ENCODE measurements around the gene MRPL17.
"Not testable (repeated sequence)": the region's sequence is repeated elsewhere in the genome, so short reads cannot be mapped to it uniquely, and the experiment has no call there.

DNA sequence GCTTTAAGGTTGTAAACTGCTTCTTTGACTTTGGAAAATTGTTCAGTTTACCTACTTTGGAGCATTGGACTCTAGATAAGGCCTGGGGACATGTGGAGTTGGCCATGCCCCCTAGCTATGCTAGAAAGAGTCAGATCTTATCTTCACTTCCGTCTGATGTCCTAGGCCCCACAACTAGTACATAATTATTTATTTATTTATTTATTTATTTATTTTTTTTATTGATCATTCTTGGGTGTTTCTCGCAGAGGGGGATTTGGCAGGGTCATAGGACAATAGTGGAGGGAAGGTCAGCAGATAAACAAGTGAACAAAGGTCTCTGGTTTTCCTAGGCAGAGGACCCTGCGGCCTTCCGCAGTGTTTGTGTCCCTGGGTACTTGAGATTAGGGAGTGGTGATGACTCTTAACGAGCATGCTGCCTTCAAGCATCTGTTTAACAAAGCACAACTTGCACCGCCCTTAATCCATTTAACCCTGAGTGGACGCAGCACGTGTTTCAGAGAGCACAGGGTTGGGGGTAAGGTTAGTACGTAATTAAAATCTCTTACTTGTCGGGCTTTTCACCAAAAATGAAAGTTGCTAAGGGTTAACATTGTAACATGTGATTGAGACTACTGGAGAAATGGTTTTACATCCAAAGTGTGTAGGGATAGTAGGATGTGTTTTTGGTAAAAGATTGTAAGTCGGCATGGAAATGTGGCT lies 7.4 kb upstream of the MRPL17 start:
- TF ChIP-seq, protein P1, sequence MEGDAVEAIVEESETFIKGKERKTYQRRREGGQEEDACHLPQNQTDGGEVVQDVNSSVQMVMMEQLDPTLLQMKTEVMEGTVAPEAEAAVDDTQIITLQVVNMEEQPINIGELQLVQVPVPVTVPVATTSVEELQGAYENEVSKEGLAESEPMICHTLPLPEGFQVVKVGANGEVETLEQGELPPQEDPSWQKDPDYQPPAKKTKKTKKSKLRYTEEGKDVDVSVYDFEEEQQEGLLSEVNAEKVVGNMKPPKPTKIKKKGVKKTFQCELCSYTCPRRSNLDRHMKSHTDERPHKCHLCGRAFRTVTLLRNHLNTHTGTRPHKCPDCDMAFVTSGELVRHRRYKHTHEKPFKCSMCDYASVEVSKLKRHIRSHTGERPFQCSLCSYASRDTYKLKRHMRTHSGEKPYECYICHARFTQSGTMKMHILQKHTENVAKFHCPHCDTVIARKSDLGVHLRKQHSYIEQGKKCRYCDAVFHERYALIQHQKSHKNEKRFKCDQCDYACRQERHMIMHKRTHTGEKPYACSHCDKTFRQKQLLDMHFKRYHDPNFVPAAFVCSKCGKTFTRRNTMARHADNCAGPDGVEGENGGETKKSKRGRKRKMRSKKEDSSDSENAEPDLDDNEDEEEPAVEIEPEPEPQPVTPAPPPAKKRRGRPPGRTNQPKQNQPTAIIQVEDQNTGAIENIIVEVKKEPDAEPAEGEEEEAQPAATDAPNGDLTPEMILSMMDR (conservative IDR thresholded peaks at IDR 0.05; ENCODE audit: low read length), result not testable (repeated sequence)
- TF ChIP-seq EZH2phosphoT487 (IDR thresholded peaks at IDR 0.05; ENCODE audit: borderline replicate concordance), result not testable (repeated sequence)

All from Loucy (cell line).